C4-2B (cell line): ENCODE measurements around the gene TOB1.

Experiments used
- CTCF ChIP-seq: fragments of 450-650 bp; conservative IDR thresholded peaks from 2 replicates; pipeline ENCODE4 v1.5.1; 2017; ENCODE audit warnings: mild to moderate bottlenecking
- ZFX ChIP-seq: fragments of 450-650 bp; IDR thresholded peaks from 2 replicates; pipeline ENCODE4 v1.6.1; 2017

- TF ChIP-seq CTCF (no peak), ZFX (no peak)
Observed at GRCh38 chr17:50911890-50912289, 45.7 kb upstream of the TOB1 start.
